Fibroblast of the aortic adventitia (primary cell): Measurements from ENCODE around the gene ADGRB3. TPM values are rescaled to one million over a fixed set of nuclear protein-coding genes. Genes with fewer than 3 reads are reported as not detected.

Source experiments
- DNase-seq: peaks from one replicate; pipeline ENCODE4 v3.0.0-alpha.2; 2010; ENCODE audit warnings: low read depth
- H3K4me3 ChIP-seq: 2 replicates; pipeline ENCODE4 v1.5.1; 2011; ENCODE audit warnings: low read depth, mild to moderate bottlenecking, control low read depth, low read length, moderate library complexity
- total RNA-seq: library from RNA; depleted of rRNA; stranded (reverse); fragments of >200 nt; gene quantifications from 2 replicates; pipeline ENCODE4 v1.2.3, GENCODE V29; 2012; ENCODE audit warnings: low replicate concordance
- TF ChIP-seq, protein P1 (sequence below): IDR thresholded peaks from 2 replicates; pipeline ENCODE4 v1.5.1; 2011; ENCODE audit warnings: mild to moderate bottlenecking, low read length, control low read depth, inconsistent platforms; ENCODE audit not compliant: insufficient read depth

ADGRB3 gene
- total RNA-seq, 1 donor, result 1.4 TPM

- DNase-seq, result no peak
- H3K4me3 ChIP-seq, result no peak overlapping the region
- TF ChIP-seq, protein P1, sequence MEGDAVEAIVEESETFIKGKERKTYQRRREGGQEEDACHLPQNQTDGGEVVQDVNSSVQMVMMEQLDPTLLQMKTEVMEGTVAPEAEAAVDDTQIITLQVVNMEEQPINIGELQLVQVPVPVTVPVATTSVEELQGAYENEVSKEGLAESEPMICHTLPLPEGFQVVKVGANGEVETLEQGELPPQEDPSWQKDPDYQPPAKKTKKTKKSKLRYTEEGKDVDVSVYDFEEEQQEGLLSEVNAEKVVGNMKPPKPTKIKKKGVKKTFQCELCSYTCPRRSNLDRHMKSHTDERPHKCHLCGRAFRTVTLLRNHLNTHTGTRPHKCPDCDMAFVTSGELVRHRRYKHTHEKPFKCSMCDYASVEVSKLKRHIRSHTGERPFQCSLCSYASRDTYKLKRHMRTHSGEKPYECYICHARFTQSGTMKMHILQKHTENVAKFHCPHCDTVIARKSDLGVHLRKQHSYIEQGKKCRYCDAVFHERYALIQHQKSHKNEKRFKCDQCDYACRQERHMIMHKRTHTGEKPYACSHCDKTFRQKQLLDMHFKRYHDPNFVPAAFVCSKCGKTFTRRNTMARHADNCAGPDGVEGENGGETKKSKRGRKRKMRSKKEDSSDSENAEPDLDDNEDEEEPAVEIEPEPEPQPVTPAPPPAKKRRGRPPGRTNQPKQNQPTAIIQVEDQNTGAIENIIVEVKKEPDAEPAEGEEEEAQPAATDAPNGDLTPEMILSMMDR, result no peak
Measured at GRCh38 chr6:68642081-68642480, 7.0 kb downstream of the ADGRB3 start.

- TF ChIP-seq, protein P1, result no peak
- no peak overlapping the region for H3K4me3 ChIP-seq
- DNase-seq, result no peak
Measured at GRCh38 chr6:68642977-68643376, 7.9 kb downstream of the ADGRB3 start.

DNA sequence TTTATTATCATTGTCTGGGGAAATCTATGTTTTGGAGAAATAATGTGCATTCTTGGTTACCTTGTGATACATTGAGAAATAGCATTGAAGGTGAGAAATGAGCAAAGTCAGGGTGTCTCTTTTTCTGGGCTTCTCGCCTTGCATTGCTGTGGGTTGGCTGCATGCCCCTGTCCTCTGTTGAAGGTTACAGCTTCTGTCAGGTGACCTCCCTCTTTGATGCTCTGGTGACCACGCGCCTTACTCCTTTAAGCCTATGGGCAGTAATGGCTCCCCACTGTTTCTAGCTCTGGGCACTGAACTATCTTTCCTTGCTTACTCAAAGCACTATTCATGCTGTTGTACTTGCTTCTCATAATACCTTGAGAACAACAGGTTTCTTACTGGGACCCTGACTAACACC lies 14.6 kb downstream of the ADGRB3 start:
- DNase-seq, result no peak
- TF ChIP-seq, protein P1, result no peak
- no peak overlapping the region for H3K4me3 ChIP-seq

- TF ChIP-seq, protein P1, result no peak
- DNase-seq, result no peak
- no peak overlapping the region for H3K4me3 ChIP-seq
Measured at GRCh38 chr6:68650142-68650541, 15.1 kb downstream of the ADGRB3 start.

GRCh38 chr6:68651011-68651985 lies 16.2 kb downstream of the ADGRB3 start:
- TF ChIP-seq, protein P1, result no peak
- no peak overlapping the region for H3K4me3 ChIP-seq
- no peak for DNase-seq

DNA sequence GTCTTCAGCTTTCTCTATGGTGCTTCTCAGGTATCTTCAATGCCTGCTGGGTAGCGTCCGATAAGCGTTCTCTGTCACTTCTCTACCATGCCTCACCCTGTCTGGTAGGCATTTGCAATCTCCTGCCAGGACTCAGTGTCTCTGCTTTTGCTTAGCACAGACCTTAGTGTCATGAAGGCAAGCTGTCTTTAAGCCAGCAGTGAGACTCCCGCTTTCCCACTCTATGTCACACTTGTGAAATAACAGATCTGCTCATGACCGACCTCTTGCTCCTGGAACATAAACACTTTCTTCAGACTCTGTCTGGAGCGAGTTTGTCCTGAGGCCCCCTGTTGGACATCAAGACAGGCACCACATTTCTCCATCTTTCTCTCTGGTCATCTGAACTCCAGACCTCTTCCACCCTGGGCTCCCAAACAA lies 17.0 kb downstream of the ADGRB3 start:
- TF ChIP-seq, protein P1, result no peak

More for the DNA sequence above, 17.0 kb downstream of the ADGRB3 start:
- H3K4me3 ChIP-seq, result no peak overlapping the region
- no peak for DNase-seq
